ENCODE results near the gene FAM32A.

The FAM32A gene

DNA sequence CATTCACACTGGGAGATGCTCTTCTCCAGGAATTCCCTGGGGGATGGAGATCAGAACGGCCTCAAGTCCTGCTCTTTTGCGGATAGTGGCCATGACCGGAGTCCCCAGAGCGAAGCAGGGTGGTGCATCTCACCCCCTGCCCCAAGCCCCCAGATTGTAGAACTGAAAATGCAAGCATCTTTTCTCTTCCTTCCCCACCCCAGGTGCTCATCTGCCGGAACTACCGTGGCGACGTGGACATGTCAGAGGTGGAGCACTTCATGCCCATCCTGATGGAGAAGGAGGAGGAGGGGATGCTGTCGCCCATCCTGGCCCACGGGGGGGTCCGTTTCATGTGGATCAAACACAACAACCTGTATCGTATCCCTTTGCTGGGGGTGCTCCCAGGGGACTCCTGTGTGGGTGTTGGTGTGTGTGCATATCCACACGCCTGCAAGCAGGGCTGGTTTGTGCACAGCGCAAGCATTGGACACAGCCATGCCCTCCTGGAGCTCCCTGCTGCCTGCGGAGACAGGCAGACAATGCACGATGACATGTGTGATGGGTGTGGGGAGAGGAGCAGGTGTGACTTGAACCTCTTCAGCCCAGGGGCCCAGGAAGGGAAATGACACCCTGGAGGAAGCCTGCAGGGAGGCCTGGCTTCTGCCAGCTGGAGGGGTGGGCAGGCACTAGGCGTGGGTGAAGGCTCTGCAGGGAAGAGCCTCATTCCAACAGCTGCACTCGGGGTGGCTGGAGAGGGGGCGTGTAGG lies 18.2 kb downstream of the FAM32A start:
- no peak for DNase-seq

DNA sequence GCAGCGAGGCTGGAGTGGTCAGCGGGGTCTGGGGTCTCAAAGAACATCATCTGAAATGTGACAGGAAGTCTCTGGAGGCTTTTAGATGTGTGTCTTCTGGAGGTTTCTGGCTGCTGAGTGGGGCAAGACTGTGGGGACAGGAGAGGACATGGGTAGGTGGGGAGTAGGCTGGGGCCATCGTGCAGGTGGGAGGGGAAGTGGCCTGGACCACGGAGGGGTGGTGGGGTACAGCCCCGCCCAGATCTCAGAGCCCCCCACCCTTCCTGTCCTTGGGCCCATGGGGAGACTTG lies 18.7 kb downstream of the FAM32A start:
- no peak for DNase-seq

DNA sequence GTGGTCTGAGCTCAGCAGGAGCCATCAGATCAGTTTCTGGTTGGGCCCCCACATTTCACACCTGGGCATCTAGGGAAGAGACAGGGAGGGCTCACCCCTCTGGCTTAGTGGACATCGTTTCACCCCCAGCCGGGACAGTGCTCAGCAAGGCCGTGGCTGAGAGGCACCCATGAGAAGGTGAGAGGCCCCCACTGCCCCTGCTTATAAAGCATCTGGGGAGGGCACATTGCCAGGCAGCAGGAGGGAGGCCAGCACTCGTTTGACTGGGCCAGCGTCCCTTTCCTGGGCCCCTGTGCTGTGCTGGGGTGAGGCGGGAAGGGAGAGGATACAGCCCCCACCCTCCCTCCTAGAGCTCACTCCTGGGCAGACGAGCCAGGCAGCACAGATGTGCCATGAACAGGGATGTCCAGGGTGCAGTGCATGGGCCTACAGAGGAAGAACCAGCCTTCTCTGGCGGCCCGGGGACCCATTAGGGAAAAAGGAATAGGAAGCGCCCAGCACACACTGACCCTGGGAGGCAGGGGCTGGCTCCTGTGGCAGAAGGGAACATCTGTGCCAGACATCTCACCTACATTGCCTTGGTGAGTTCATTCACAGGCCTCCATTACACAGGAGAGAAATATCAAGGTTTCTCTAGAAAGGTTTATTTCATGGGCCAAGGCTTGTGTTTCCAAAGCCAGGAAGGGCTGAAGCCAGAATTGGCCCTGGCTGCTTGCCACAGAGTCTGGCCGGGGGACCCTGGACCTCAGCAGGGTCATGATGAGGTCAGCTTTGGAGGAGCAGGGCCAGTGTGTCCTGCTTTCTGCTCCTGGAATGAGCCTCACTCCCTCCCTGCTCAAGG lies 20.2 kb downstream of the FAM32A start:
- no peak for DNase-seq

DNA sequence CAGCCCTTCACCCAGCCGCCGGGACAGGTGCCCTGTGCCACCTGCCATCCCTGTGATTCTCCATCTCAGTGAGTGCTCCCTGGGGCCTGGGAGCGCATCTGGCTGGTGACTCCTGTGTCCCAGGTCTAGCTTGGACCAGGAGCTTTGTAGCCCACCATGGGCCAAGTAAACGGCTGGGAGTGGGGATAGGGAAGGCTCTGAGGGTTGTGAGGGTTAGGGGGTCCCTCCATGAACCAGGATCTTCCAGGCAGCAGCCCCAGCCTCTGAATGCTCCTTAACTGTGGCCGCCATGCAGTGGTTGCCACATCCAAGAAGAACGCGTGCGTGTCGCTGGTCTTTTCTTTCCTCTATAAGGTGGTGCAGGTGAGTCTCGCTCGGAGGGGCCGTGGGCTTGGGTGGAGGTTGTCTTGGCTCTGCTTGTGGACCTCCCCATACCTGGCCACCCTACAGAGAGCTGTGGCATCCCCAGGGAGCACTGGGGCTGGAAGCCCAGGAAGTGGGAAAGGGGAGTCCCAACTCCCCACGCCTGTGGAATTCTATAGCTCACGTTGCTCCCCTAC lies 20.9 kb downstream of the FAM32A start:
- DNase-seq = no peak

DNA sequence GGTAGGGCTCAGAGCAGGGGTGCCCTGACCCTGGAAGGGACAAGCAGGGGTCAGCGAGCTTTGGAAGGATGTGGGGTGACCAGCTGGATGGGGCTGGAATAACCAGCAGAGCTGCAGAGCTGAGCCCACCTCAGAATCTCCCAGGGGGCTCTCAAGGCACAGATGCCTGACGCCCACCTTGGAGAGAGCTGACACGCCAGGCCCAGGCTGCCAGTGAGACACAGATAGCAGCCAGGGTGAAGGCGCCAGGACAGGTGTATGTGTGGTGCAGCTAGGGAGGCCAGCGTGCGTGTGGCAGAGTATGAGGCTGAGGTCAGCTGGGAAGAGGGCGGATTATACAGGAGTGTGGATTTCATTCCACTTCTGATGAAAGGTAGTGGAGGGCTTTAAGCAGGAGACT lies 21.4 kb downstream of the FAM32A start:
- no peak for DNase-seq

DNA sequence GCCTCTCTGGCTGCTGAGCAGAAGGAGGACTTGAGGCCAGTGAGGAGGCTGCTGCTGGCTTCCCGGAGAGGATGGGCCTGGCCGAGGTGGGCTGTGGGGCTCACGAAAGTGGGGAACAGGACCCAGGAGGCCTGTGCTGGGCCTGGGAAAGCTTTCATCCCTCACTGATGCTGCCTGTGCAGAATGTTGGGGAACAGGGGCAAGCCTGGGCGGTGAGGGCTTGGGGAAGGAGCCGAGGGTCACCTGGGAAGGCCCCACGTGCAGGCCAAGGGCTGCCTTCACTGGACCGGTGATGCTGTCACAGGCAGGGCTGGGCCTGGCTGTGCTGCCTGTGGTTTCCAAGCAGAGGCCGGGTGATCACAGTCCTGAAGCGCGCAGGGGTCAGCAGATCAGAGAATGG lies 21.9 kb downstream of the FAM32A start:
- no peak for DNase-seq

DNA sequence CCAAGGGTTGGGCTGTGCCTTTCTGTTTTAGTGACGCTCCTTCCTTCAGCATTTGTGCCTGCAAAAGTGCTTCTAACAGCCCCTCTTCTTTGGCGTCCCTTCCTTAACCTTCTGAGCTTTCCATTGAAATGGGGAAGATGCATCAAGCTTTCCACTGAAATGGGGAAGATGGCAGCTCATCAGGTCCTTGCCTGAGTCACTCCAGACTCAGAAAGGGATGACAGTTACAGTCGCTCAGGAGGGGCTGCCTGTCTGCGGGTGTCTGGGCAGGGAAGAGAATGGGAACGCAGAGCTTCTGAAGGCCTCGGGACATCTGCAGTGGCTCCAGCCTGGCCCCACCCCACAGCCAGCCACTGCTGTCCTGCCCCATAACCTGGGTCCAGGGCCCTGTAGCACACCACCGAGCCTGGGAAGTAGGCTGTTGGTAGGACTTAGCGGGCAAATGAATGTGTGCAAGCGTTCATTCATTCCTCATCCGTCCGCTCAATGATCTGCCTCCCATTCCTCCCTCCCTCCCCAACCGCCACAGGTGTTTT lies 22.3 kb downstream of the FAM32A start:
- no peak for DNase-seq

DNA sequence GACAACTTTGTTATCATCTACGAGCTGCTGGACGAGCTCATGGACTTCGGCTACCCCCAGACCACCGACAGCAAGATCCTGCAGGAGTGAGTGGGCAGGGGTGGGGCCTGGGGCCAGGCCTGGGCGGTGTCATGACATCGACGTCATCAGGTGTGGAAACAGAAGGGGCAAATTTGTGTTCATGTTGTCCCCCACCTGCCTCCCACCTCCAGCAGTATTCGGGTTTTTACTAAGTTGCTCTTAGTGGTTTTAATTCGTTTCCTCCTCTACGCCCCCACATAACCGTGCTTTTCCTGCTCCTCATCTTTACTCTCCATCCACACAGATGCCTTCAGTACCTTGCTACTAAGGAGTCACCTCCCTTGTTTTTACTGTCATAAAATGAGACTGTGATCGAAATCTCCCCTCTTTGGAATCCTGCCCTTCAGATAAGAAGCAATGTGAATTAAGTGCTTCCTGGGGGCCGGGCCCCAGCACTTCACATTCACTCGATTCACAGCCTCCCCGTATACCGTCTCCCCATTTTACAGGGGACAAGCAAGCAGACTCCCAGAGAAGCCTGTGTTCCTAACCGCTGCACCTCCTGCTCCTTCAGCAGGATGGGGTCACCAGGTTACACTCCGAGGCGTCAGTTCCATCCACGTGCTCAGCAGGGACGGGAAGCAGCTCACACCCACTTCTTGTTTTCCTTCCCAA lies 23.0 kb downstream of the FAM32A start:
- no peak for DNase-seq

DNA sequence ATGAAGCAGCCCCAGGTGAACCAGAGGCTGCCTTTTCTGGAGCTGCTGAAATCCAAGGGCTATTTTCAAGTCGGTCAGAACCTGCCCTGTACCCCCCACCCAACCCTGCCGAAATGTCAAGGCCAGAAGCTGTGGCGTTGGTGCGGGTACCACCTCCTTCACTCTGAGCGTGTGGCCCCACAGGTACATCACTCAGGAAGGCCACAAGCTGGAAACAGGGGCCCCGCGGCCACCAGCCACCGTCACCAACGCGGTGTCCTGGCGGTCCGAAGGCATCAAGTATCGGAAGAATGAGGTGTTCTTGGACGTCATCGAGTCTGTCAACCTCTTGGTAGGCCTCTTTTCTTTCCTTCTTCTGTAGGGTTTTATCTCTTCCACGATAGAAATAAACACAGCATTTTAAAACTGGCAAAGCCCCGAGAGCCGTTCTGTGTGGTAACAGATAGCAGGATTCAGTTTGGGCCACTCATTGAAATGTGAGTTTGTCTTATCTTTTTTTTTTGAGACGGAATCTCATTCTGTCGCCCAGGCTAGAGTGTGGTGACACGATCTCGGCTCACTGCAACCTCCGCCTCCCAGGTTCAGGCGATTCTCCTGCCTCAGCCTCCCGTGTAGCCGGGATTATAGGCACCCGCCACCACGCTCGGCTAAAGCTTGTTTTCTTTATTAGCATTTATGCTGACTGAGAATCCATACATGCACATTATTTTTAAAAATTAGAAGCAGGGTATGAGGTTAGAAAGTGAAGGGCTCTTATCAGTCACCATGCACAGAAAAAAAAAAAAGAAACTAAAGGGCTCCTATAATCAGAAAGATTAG lies 23.8 kb downstream of the FAM32A start:
- DNase-seq = no peak

DNA sequence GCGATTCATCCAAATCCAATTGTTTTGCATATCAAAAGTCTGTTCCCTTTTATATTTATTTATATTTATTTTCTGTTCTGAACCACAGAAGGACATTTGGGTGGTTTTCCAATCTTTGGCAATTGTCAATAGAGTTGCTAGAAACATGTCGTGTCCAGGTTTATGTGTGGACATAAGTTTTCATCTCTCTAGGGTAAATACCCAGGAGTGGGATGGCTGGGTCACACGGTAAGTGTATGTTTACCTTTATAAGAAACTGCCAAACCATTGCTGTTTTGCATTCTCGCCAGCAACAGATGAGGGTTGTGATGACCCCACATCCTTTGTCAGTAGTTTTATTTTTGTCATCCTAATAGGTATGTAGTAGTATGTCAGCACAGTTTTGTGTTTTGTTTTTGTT lies 25.0 kb downstream of the FAM32A start:
- DNase-seq = no peak

DNA sequence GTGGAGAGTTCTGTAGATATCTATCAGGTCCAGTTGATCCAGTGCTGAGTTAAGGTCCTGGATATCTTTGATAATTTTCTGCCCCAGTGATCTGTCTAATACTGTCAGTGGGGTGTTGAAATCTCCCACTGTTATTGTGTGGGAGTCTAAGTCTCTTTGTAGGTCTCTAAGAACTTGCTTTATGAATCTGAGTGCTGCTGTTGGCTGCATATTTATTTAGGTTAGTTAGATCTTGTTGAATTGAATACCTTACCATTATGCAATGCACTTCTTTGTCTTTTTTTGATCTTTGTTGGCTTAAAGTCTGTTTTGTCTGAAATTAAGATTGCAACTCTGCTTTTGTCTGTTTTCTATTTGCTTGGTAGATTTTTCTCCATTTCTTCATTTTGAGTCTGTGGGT lies 27.9 kb downstream of the FAM32A start:
- no peak for DNase-seq

DNA sequence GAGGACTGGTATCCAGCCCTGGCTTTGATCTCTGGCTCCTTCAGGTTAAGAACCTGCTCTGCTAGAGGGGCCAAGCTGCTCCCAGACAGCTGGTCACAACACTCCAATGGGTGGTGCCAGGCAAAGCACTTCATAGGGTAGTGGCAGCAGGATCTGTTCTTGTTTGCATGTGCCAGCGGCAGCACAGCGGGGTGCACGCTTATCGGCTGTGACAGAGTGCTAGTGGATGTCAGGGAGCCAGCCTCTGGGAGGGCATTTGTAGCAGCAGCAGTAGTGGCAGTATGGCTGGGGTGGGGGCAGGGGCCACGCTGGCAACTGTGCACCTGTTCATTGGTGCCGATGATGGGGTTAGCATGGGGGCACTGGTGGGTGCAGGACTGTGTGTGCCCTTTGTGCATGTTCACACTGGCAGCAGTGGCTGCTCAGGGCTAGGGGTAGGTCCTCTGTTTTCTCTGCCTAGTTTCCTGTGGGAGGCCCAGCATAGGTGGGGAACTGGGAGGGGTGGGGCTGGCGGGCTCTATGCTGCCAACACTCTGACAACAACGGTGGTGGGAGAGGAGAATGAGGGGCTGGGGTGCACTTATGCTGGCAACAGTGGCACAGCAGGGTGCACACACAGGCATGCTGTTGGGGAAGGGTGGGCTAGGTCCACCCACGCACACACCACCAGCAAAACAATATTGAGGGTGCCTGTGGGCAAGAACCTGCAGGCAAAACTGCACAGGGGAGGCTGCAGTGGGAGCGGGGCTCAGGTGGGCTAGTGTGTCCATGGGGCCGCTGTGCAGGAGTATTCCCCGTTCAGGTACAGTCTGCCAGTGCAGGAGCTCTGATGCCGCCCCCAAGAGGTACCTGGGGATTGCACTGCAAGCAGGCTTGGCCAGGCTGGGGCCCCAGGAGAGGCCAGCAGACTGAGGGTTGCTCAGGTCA lies 31.8 kb downstream of the FAM32A start:
- DNase-seq = no peak

DNA sequence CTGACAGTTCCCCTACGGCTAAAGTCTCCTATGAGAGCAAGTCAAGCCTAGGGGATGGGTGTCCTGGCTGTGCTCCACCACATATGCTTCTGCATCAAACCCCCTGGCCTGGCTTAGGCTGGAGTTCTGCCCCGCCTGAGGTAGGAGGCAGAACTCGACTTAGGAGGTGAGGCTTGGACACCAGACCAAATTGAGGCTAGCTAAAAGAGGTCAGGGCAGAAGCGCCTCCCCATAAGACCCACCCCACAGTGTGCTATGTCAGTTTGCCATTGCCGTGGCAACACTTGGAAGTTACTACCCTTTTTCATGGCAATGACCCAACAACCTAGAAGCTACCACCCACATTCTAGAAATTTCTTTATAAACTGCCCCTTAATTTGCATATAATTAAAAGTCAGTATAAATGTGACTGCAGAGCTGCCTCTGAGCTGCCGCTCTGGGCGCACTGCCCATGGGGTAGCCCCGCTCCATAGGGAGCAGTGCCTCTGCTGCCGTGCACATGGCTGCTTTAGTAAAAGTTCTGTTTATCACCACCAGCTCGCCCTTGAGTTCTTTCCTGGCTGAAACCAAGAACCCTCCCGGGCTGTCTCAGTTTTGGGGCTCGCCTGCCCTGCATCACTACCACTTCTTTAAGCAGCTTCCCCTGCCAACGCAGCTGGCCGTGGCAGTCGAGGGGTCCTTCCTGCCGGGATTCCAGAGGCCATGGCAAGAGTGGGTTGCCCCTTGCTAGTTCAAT lies 32.7 kb downstream of the FAM32A start:
- DNase-seq = no peak

DNA sequence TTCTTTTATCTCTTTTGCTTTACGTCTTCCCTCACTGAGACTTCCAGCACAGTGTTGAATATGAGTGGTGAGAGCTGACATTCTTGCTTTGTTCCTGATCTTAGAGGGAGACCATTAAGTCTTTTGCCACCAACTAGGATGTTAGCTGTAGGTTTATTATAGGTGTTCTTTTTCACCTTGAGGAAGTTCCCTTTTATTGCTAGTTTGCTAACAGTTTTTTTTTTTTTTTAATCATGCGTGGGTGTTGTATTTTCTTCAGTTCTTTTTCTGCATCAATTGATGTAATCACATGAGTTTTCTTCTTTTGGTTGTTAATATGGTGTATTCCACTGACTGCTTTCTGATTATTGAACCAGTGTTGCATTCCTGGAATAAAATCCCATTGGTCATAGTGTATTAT lies 33.6 kb downstream of the FAM32A start:
- no peak for DNase-seq

DNA sequence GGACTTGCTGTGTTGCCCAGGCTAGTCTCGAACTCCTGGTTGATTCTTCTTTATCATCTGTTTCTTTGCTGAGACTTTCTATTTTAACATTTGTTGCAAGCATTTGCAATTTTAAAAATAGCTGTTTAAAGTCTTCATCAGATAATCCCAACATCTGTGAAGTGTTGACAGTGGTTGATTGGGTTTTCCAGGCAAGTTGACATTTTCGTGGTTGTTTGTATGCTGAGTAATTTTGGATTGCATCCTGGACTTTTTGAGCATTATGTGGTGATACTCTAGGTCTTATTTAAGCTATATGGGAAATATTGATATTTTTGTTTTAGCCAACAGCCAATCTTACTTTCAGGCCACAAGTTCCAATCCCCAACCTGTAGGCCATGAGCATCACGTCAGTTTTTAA lies 37.6 kb downstream of the FAM32A start:
- DNase-seq = no peak

DNA sequence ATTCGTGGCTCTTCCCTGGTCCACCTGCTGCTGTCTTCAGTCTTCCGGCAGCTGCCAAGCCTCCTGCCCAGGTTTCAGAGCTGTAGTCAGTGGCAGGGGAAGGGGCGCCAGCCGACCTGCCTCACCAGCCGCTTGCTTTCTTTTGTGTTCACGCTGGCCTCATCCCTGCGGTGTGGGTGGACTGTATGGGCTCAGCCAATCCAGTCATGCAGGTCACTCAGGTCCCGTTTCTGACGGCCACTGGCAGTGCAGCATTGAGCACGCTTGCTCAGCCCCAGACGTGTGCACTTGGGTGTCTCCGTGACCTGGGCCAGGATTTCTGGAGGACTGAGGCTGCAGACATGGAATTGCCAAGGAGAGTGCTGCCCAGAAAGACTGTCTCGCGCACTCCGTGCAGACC lies 38.5 kb downstream of the FAM32A start:
- no peak for DNase-seq

DNA sequence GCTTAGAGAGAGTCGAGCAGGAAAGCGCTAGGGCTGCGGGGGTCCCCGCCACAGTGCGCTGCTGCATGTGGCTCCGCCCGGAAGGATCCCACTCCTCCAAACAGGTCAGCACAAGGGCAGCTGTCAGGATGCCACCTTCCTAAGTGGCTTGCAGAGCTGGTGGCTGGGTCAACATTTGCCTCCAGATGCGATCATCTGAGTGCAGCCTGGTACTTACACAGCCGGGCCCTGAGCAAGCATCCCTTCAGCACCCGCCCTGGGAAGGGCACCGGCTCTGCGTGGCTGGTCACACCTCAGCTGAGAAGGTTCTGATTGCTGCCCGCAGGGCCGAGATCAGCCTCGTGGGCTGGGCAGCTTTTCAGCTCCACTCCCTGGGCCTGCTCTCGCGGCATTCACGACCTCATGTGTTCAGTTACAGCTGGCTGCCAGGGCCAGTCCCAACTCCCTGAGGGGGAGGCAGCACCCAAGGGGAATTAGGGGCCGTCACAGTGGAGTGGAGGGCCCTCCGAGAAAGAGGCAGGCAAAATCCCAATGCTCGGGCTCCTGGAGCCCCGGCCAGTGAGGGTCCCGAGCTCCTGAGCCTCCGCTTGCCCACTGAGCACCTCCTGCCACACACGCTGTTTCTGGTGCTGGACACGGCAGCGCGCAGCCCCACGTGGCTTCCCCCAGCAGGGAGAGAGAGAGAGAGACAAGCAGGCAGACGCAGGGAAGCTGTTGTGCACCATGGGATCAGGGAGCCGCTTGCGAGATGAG lies 39.3 kb downstream of the FAM32A start:
- no peak for DNase-seq

DNA sequence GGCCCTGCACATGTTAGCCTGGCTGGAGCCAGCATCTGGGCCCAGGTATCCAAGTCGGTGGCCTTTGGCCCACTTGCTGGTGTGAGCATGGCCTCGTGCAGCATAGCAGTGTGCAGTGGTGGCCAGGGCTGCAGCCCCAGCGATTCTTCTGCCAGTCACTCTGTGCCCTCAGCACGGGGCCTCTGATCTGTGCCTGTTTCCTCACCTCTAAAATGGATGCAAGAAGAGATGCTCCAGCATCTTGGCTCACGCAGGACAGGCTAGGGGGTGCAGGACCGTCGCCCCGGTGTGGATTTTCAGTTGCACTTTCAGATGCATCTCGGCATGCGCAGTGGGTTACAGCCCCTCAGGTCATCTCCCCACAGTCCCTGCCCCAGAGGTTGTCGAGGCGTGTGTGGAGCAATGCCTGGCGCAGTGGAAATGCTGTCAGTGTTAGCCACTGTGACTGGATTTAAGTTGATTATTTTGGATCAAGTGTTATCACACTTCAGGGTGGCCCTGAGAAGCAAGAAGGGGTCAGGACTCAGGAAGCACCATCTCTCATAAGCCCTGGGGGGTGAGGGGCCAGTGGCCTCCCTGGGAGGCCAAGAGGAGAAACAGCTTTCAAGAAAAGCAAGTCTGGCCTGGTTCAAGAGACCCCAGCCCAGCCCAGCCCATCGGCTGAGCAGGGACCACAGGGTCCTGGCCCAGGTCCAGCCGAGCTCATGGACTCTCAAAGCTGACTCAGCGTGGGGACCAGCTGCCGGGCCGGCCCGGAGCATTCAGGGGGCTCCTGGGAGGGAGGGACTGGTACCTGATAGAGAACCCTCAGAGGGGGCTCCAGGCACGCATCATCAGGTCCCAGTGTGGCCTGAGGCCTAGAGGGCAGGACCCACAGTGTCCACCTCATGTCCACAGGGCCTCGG lies 40.3 kb downstream of the FAM32A start:
- DNase-seq = no peak

DNA sequence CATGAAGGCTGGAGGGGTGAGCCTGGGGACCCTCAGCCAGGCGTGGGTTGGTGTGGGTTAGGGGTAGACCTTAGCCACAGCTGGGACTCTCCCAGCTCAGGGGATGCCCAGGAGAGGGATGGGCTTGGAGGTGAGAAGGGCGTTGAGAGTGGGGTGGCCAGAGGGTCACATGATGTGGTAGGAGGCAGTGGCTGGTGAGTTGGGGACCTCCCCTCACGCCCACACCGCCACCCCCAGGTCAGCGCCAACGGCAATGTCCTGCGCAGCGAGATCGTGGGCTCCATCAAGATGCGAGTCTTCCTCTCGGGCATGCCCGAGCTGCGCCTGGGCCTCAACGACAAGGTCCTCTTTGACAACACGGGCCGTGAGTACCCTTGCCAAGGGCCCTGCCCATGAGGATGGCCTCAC lies 41.0 kb downstream of the FAM32A start:
- no peak for DNase-seq
